Peyer's patch (tissue), 4 donors: ENCODE data around the gene BCLAF1.

Experiments used
- POLR2A ChIP-seq, 2 donors: fragments of 450-650 bp; IDR thresholded peaks; one replicate each; pipeline ENCODE4 v1.5.1; 2017; ENCODE audit warnings: antibody characterized with exemption in 2 of 2, mild to moderate bottlenecking in 2 of 2, moderate library complexity in 2 of 2
- TF ChIP-seq, protein P1 (sequence below), 6 experiments: fragments of 450-650 bp in 4 of 6; fragments of 200-600 bp in 2 of 6; sonication (generic) in 1 of 6; IDR thresholded peaks; one replicate each; pipeline ENCODE4 v1.5.1; 2017 to 2019; ENCODE audit warnings: antibody characterized with exemption in 6 of 6, mild to moderate bottlenecking in 3 of 6, moderate library complexity in 1 of 6

GRCh38 chr6:136284909-136285308 lies 4.7 kb downstream of the BCLAF1 start:
- TF ChIP-seq POLR2A (IDR thresholded peaks at IDR 0.05): no peak
- TF ChIP-seq, protein P1, sequence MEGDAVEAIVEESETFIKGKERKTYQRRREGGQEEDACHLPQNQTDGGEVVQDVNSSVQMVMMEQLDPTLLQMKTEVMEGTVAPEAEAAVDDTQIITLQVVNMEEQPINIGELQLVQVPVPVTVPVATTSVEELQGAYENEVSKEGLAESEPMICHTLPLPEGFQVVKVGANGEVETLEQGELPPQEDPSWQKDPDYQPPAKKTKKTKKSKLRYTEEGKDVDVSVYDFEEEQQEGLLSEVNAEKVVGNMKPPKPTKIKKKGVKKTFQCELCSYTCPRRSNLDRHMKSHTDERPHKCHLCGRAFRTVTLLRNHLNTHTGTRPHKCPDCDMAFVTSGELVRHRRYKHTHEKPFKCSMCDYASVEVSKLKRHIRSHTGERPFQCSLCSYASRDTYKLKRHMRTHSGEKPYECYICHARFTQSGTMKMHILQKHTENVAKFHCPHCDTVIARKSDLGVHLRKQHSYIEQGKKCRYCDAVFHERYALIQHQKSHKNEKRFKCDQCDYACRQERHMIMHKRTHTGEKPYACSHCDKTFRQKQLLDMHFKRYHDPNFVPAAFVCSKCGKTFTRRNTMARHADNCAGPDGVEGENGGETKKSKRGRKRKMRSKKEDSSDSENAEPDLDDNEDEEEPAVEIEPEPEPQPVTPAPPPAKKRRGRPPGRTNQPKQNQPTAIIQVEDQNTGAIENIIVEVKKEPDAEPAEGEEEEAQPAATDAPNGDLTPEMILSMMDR (IDR thresholded peaks at IDR 0.05): no peak
